ENCODE measurements around the gene IGSF3. TPM values are rescaled to one million over a fixed set of nuclear protein-coding genes. Genes with fewer than 3 reads are reported as not detected.

IGSF3 gene
- total RNA-seq, 4 donors from 2014 or later = 2.5 to 14.3 (median 8.5) TPM

DNA sequence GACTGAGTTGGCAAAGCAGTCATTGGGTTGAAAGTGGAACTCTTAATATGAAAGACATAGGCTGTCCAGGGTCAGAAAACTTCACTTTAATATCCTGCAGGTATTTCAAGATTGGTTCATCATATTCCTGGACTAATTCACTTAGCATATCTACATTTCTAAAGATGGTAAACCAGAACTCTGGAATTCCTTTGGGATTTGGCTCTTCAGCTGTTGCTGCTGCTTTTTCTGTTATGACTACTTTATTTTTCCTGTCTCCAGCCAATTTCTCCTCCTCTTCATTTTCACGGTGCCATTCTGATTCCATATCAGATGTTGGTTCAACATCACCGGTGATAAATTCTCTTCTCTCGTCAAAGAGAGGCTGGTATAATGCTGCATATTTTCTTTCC lies 134.1 kb downstream of the IGSF3 start:
- no peak for DNase-seq (ENCODE audit: extremely low spot score)
- H3K27me3 ChIP-seq = no peaks in the 10 kb centered on the region
- TF ChIP-seq POLR2A (IDR thresholded peaks at IDR 0.05; ENCODE audit: low read depth) (no peak), CTCF (IDR thresholded peaks at IDR 0.05) (no peak), EP300 (IDR thresholded peaks at IDR 0.05) (no peak), POLR2AphosphoS5 (IDR thresholded peaks at IDR 0.05) (no peak)
- no peak overlapping the region for H3K27ac ChIP-seq (replicated peaks in 1 of 4)
- H3K4me1 ChIP-seq = no peaks in the 10 kb centered on the region
- H3K9me3 ChIP-seq = no peaks in the 10 kb centered on the region
- H3K36me3 ChIP-seq = peaks cover 6 to 56% (median 39%) of the 10 kb centered on the region in 4 donors
- H3K4me3 ChIP-seq = no peak overlapping the region
- intact Hi-C loops (cut with DNase I) = no loop called here
- WGBS = 91% methylated on average over 3 of the region's 3 CpGs

DNA sequence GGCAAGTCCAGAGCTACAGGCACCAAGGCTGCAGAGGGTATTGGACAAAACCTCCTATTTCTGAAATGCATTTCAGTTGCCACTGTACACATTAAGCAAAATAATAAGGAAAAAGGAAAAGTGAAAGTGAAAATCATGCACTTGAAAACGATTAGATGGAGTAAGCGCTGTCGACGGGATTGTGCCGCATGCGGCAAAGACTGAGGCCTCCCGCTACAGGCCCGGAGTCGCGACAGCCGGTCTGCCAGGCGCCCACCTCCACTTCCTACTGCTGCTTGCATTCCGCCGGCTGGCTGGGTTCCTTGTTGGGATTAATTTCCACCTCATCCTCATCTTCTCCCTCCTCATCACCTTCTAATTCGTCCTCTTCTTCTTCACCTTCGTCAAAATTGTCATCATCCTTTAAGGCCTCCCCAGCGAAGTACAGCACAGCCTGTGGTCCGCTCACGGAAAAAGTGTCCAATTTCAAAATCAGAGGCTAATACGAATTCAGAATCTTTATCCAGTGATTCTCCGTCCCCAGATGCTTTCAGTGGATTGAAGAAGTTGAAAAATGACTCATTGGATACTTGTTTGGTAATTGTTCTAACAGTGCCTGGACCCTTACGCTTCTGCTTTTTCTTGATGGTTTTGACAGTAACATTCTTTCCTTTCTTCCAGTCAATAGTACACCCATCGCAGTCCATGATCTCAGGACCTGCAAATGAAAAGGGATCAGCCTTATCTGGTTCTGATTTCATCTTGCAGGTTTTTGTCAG lies 134.7 kb downstream of the IGSF3 start:
- H3K36me3 ChIP-seq = peaks cover 6 to 53% (median 38%) of the 10 kb centered on the region in 4 donors
- intact Hi-C loops (cut with DNase I) = no loop called here
- 94% methylated on average over 23 of the region's 23 CpGs for WGBS
- H3K4me1 ChIP-seq = no peaks in the 10 kb centered on the region
- DNase-seq (ENCODE audit: extremely low spot score) = no peak
- no peak overlapping the region for H3K4me3 ChIP-seq
- no peaks in the 10 kb centered on the region for H3K9me3 ChIP-seq
- TF ChIP-seq POLR2A (IDR thresholded peaks at IDR 0.05; ENCODE audit: low read depth) (no peak), POLR2AphosphoS5 (IDR thresholded peaks at IDR 0.05) (no peak)
- H3K27ac ChIP-seq (replicated peaks in 1 of 4) = no peak overlapping the region
- H3K27me3 ChIP-seq = no peaks in the 10 kb centered on the region

- no peaks in the 10 kb centered on the region for H3K9me3 ChIP-seq
- no peaks in the 10 kb centered on the region for H3K4me1 ChIP-seq
- H3K4me3 ChIP-seq = no peak overlapping the region
- no peaks in the 10 kb centered on the region for H3K27me3 ChIP-seq
- intact Hi-C loops (cut with DNase I) = no loop called here
- DNase-seq (ENCODE audit: extremely low spot score) = no peak
- no peak overlapping the region for H3K27ac ChIP-seq (replicated peaks in 1 of 4)
- 95% methylated on average over 13 of the region's 13 CpGs for WGBS
- no peak for TF ChIP-seq POLR2A (IDR thresholded peaks at IDR 0.05; ENCODE audit: low read depth)
- no peak for TF ChIP-seq CTCF (IDR thresholded peaks at IDR 0.05)
- no peak for TF ChIP-seq POLR2AphosphoS5 (IDR thresholded peaks at IDR 0.05)
- TF ChIP-seq EP300 (IDR thresholded peaks at IDR 0.05) = no peak
- peaks cover 6 to 53% (median 38%) of the 10 kb centered on the region in 4 donors for H3K36me3 ChIP-seq
These were observed 135.6 kb downstream of the IGSF3 start for GRCh38 chr1:116531917-116532316.

DNA sequence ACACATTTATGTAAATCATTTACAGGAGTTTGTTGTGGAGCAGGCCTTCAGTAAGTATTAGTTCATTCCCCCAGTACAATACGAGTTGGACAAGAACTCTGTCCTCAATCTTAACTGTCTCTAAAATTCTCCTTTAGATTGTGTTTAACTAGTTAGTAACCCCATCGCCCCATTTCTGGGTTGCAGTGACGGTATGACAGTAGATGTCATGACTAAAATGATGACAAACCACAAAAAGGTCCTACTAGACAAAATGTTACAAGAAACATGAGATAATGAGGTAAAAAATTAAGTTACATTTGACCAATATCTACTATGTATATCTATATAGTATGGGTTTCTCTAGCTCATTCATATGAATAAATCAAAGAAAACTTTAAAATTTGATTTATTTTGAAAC lies 137.9 kb downstream of the IGSF3 start:
- no peaks in the 10 kb centered on the region for H3K27me3 ChIP-seq
- 89% methylated on average over 3 of the region's 3 CpGs for WGBS
- no peaks in the 10 kb centered on the region for H3K4me1 ChIP-seq
- TF ChIP-seq EP300 (IDR thresholded peaks at IDR 0.05) = no peak
- H3K9me3 ChIP-seq = no peaks in the 10 kb centered on the region
- intact Hi-C loops (cut with DNase I) = no loop called here
- DNase-seq (ENCODE audit: extremely low spot score) = no peak
- peaks cover 0 to 42% (median 28%) of the 10 kb centered on the region in 4 donors for H3K36me3 ChIP-seq
- H3K27ac ChIP-seq (replicated peaks in 1 of 4) = no peak overlapping the region
- no peak overlapping the region for H3K4me3 ChIP-seq

- Histone ChIP-seq H3K36me3 (peaks cover 0 to 37% (median 24%) of the 10 kb centered on the region in 4 donors), H3K4me3 (no peak overlapping the region), H3K27ac (replicated peaks in 1 of 4) (no peak overlapping the region), H3K4me1 (no peaks in the 10 kb centered on the region), H3K27me3 (no peaks in the 10 kb centered on the region), H3K9me3 (no peaks in the 10 kb centered on the region)
- 92% methylated on average over 3 of the region's 3 CpGs for WGBS
- intact Hi-C loops (cut with DNase I) = no loop called here
- TF ChIP-seq POLR2A (IDR thresholded peaks at IDR 0.05; ENCODE audit: low read depth) (no peak), EP300 (IDR thresholded peaks at IDR 0.05) (no peak), POLR2AphosphoS5 (IDR thresholded peaks at IDR 0.05) (no peak), CTCF (IDR thresholded peaks at IDR 0.05) (no peak)
- DNase-seq (ENCODE audit: extremely low spot score) = no peak
These were observed 138.3 kb downstream of the IGSF3 start for GRCh38 chr1:116529199-116529631.
